ENCODE measurements around the gene SOCS1.

The SOCS1 gene

DNA sequence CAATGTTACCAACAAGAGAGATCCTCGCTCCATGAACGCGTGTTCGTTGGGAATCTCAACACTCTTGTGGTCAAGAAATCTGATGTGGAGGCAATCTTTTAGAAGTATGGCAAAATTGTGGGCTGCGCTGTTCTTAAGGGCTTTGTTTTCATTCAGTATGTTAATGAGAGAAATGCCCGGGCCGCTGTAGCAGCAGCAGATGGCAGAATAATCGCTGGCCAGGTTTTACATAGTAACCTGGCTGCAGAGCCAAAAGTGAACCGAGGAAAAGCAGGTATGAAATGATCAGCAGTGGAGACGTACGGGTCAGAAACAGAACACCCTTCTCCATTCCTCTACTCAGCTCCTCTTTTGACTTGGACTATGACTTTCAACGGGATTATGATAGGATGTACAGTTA is 13.3 kb downstream of the SOCS1 start:
- no peak for DNase-seq

DNA sequence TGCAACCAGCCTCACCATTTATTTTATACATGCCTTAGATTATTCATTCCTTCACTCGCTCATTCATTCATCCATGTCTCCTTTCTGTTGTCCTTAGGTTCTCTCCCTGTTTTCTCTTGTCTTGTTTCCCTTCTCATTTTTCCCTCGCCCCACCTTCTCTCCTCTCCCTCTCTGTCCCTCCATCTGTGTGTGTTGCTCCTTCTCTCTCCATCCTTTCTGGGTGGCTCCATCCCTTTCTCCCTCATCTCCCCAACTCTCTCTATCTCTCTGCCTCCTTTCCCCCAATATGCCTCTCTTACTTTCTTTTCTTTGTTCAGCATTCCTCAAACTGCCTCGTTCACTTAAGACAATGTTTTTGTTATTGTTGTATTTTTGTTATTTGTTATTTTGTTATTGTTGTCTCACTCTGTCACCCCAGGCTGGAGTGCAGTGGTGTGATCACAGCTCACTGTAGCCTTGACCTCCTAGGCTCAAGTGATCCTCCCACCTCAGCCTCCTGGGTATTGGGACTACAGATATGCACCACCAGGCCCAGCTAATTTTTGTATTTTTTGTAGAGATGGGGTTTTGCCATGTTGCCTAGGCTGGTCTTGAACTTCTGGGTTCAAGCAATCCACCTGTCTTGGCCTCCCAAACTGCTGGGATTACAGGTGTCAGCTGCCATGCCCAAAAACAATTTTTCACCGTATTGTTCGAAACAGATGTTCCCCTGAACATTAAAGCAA is 14.4 kb downstream of the SOCS1 start:
- DNase-seq: no peak

DNA sequence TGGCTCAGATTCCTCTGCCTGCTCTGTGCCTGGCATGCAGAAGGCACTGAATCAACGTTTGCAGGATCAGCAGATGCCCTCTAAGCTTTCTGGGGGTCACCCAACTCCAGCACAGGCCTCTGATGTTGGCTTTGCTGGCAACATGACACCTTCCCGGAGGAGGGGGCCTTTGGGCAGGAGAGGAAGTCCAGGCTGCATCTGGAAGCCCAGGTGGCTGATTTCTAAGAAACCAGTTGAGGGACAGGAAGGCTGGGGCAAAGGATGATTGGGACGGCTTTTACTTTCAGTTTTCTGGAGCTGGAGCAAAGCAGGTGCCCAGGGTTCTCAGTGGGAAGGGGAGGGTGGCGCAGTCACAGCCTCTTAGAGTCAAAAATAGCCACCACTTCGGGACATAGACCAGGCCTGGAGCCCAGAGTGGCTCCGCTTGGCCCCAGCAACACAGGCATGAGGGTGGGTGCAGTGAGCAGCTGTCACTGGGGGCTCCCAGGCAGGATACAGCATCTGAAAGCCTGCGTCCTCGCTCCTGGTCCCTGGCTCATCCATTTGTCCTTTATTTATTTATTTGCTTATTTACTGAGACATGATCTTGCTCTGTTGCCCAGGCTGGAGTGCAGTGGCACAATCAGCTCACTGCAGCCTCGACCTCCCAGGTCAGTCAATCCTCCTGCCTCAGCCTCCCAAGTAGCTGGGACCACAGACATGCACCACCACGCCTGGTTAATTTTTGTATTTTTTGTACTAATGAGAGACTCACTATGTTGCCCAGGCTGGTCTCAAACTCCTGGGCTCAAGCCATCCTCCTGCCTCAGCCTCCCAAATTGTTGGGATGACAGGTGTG is 15.1 kb downstream of the SOCS1 start:
- no peak for DNase-seq

DNA sequence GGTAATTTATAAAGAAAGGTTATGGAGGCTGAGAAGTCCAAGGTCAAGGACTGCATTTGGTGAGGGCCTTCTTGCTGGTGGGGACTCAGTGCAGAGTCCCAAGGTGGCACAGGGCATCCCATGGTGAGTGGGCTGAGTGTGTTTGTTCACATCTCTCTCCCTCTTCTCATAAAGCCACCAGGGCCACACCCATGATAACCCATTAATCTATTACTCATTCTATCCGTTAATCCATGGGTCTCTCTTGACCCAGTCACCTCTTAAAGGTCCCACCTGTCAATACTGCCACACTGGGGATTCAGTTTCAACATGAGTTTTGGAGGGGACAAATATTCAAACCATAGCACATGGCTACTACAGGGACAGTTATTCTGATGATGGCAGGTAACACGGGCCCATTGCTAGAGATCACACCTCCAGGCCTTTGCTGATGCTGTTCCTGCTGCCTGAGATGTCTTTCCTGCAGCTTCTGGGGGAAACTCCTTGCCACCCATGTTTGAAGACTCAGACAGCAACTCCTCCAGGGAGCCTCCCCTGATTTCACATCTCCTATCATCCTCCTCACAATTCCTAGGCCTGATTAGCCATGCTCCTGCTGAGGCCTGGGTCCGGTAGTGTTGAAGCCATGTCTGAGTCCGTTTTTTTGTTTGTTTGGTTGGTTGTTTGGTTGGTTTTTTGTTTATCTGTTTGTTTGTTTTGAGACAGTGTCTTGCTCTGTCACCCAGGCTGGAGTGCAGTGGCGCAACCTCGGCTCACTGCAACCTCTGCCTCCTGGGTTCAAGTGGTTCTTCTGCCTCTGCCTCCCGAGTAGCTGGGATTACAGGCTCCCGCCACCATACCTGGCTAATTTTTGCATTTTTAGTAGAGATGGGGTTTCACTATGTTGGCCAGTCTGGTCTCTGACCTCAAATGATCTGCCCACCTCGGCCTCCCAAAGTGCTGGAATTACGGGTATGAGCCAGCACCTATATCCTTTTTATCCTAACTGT is 16.1 kb downstream of the SOCS1 start:
- DNase-seq: no peak

DNA sequence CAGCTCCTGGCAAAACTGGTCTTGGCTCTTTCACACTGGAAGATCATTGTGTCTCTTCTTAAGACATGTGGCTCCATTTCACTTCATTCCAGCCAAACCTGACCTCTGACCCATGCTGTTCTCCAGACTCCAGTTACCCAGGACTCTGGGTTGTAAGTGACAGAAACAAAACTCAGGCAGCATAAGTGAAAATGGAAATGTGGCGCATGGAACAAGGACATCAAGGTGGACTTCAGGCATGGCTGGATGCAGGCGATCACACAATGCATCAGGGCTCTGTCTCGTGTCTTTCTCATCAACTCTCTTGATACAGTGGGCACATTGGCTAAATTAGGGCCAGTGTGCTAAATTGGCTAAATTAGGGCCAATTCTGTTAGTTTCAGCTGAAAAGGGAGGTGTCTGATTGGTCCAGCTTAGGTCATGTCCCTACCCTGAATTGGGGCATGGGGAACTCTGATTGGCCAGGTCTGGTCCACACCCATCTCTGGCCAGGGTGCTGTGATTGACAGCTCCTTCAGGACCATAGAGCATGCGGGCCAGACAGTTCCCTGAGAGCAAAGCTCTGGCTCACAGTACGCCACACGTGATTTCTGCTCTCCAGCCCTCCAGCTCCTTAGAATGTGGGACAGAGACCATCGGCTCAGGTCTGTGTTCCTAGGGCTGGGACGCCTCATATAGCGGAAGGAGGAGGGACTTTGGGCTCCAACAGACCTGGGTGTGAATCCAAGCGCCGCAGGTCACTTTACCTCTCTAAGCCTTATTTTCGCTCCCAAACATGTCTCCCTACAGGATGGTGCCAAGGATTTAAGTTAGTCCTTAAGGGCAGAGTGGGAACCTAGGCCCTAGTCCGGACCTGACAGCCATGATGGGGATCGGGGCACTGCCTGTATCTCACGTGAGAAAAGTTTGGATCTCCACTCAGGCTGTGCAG is 17.5 kb downstream of the SOCS1 start:
- DNase-seq: no peak

DNA sequence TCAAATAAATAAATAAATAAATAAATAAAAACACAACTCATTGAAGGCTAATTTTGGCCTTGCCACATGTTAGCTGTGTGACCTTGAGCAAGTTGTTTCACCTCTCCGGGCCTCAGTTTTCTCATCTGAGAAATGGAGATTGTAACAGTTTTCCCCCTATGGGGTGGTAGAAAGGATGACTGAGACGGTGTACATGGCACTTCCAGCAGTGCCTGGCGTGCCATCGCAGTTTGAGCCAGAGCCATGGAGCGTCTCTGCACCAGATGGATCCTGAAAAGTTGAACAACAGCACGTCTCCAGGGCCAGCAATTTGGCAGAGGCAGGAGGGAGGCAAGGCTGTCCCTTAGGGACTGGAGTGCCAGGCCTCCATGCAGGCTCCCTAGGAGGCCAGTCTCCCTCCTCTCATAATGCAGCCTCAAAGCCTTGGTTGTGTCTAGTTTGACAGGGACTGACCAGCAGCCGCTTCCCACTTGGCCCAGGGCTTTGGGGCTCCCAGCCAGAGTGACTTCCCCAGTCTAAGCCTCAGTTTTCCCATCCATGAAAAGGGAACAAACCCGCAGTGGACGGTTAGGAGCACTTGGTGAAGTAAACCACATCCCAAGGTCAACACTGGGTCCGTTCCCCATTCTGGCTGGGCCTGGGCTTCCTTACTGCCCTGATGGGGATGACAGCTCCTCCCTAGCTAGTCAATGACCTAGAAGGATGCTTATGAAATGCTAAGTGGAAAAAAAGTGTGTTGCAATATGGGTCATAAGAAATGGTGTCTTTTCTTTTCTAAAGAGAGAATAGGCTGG is 19.3 kb downstream of the SOCS1 start:
- no peak for DNase-seq

DNA sequence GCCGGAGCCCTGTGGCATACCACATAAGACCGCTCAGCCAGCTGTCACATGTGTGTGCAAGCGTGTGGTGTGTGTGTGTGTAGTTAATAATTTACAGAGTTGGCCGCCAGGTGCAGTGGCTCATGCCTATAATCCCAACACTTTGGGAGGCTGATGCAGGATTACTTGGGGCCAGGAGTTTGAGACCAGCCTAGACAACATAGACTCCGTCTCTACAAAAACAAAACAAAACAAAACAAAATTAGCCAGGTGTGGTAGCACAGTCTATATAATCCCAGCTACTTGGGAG is 20.4 kb downstream of the SOCS1 start:
- no peak for DNase-seq

DNA sequence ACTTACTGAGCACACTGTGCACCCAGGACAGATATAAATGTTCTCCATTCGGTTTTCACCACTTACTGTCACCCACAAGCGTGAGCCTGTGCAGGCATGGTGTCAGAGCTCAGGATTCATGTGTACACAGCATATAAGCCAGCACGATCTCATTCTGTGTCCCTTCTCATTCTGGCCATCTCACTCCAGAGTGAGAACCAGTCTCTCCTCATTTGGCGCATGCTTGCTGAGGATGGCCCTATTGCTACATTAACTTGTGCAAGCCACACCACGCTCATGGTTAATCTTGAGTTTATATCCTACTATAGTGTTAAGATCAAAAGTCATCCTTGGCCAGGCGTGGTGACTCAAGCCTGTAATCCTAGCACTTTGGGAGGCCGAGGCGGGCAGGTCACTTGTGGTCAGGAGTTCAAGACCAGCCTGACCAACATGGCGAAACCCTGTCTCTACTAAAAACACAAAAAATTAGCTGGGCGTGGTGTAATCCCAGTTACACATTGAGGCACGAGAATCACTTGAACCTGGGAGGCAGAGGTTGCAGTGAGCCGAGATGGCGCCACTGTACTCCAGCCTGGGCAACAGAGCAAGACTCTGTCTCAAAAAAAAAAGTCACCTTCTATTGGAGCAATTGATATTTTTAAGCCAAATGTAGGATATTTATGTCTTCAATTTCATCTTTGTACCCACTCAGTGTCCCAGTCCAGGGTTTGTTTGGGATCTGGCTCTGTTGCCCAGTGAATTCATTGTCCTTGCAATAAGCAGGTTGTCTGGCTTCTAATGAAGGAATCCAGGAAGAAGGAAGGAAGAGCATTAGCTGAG is 20.9 kb downstream of the SOCS1 start:
- no peak for DNase-seq

DNA sequence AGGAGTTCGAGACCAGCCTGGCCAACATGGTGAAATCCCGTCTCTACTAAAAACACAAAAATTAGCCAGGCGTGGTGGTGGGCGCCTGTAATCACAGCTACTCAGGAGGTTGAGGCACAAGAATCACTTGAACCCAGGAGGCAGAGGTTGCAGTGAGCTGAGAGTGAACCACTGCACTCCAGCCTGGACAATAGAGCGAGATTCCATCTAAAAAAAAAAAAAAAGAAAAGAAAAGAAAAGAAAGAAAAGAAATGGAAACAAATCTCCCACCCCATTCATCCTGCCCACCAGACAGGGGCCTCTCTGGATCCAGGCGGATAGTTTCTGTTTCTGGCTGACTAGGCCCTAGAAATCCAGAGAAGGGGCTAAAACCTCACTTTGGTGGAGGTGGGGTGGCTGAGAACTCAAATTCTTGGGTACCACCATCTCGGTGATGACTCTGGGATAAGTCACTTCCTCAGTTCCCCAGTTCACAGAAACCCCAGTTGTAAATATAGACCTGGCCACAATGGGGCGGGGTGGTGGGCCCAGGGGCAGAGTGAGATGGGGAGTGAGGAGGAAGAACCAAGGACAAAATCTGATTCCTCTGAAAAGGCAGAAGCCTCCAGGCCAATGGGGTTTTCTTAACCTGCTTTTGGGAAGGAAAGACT is 22.2 kb downstream of the SOCS1 start:
- peak; percentile 72 for DNase-seq

DNA sequence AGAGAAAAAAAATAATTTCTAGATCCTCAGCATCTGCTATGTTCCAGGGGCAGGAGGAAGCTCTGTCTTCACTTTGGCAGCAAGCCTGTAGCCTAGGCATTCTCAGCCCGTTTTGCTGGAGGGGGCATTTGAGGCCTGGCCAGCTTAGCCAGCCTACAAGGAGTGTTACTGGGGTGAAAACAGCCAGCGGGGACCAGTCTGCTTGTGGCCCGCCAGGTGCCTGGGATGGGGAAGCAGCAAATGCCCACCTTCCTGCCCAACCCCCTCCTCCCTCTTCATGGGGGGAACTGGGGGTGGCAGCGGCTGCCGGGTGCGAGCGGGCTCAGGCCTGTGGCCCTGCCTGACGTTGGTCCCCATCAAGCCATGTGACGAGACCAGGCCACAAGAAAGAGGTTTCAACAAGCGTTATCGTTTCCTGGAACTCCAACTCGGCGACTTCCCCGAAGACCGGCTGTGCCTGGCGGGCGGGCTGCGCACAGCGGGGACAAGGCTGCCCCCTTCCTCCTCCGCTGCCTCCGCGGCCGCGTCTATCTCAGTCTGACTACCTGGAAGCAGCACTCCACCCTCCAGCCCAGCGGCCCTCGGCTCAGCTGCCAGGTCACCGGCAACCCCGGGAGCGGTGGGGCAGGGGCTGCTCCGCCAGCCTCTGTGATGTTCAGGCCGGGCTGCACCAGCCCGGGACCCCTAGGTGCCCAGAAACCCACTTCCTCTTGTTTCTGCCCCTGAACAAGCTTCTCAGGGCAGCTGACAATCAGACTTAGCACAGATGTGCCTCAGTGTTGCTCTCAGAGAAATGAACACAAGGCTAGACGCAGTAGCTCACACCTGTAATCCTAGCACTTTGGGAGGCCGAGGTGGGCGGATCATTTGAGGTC is 22.9 kb downstream of the SOCS1 start:
- peak; percentile 86 for DNase-seq

DNA sequence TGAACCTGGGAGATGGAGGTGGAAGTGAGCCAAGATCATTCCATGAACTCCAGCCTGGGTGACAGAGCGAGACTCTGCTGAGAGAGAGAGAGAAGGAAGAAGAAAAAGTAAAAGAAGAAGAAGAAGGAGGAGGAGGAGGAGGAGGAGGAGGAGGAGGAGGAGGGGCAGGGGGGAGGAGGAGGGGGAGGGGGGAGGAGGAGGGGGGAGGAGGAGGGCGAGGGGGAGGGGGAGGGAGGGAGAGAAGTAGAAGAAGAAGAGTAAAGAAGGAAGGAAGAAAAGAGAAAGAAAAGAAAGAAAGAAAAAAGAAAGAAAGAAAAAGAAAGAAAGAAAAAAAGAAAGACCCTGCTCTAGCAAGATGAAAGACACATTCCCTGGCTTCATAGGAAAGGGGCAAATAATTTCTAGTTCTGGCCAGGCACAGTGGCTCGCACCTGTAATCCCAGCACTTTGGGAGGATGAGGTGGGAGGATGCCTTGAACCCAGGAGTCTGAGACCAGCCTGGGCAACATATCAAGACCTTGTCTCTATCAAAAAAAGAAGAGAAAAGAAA is 23.6 kb downstream of the SOCS1 start:
- no peak for DNase-seq

DNA sequence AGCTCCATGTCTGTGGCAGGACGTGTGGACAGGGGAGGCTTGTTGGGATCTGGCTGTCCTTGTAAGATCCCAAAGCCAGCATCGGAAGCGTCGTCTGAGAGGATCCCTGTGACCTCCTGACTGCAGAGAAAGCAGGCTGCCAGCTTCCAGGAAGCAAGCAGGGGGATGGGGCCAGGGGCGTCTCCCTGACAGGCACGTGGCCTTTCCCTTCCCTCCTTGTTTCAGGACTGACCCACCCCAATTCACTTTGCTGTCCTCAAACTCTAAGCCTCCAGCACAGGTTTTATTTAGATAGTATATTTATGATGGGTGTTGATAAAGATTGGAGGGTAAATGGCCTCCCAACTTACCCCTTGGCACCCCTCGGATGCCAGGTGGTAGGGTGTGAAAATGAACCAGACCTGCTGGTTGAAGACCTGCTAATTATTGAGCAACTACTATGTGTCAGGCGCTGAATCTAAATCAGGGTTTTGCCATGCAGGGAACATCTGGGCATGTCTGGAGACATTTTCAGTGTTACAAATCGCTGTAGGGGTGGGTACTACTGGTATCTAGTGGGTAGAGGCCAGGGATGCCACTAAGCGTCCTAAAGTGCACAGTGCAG is 24.5 kb downstream of the SOCS1 start:
- DNase-seq: no peak

DNA sequence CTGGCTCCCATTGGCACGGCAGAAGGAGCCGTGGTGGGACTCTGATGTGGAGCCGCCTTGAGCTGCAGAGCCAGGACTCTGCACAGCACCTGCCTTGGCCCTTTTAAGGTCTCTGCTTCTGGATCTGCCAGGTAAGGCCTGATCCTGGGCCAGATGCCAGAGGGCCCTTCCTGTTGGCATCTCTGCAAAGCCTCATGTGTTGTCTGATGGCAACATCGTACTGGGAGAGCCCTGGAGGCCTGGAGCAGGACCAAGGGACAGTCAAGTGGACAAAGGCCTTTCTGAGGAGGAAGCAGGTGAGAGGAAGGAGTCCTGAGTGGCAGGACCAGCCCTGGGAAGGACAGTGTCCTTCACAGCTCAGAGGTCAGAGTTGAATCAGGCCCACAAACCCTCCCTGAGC is 26.1 kb downstream of the SOCS1 start:
- no peak for DNase-seq

DNA sequence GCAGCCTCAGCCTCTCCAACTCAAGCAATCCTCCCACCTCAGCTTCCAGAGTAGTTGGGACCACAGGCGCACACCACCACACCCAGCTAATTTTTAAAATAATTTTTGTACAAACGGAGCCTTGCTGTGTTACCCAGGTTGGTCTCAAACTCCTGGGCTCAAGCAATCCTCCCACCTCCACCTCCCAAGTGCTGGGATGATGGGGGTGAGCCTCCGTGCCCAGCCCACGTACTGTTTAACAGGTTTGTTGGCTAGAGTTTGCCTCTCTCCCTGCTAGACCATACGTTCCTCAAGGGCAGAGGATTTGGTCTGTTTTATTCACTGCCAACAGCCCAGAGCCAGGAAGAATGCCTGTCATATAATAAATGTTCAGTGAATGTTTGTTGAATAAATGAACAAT is 26.6 kb downstream of the SOCS1 start:
- DNase-seq: no peak

DNA sequence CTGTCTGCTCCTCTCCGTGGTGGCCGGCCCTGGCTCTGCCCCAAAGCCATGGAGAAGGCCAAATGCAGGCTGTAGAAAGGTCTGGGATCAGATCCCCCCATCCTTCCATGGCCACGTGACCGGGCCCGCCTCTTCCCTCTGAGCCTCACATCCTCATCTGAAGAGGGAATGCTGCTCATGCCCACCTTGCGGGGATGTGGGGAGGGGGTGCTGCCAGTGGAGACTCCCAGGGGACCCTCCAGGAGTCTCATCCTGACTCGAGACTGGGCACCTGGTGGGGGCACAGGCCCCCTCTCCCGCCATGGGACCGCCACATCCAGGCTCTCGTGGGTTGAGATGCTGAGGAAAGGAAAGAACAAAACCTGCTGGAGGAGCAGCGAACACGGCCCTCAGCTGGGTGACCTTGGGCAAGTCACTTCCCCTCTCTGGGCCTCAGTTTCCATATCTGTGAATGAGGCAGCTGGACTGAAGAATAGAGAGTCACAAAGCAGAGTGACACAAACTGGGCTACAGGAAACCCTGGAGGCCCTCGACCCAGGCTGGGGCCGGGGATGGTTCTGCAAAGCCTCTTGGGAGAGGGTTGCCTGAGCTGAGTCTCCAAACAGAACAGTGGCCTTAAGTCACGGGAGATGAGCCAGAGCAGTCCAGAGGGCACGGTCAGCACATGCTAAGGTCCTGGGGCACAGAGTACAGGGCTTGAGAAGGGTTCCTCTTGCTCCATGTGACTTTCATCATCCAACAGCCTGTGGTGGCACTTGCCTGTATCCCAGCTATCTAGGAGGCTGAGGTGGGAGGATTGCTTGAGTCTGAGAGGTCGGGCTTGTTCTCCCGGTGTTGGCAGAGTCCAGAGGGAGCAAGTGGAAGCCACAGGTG is 30.1 kb downstream of the SOCS1 start:
- no peak for DNase-seq

DNA sequence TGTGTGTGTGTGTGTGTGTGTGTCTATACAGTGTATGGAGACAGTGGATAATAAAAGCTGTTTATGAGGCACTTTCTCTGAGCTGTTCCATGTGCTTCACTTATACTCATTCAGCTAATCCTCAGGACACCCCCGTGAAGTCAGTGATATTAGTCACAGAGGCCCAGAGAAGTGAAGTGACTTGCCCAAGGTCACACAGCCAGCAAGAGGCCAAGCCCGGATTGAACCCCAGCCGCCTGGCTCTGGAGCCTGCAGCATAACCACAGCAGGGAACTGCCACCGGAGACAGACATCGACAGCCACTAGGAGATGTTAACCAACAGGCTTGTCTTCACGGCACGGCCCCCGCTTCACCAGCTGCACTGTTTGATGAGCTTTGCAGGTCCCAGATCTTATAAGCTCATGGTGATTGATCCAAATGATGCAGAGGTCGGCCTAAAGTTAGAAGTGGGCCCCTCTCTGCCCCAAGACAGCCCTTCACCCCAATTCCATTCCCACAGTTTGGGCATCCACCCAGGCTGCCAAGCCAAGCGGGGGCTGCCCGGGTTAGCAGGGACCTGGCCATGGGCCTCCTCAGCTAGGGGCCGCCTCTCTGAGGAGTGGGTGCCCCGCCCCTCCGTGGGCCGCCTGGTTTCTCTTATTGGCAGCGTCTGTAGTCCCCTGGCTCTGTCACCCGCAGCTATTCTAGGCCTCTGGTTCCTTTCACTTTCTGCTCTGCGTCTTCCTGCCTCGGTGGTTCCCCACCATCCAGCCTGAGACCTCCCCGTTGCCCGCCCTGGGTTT is 30.9 kb downstream of the SOCS1 start:
- DNase-seq: peak; percentile 86

Measured in CD4-positive, alpha-beta T cell treated with Interleukin-4 for 4 hours (primary cell).